D721Med (cell line): ENCODE measurements around the gene GAB1.

Experiments used
- DNase-seq: peaks from one replicate; pipeline ENCODE4 v3.0.0; 2011; ENCODE audit warnings: low spot score; ENCODE audit not compliant: insufficient read length
- FAIRE-seq: peaks from 2 replicates; lab custom pipeline; 2011; peaks lifted over from hg19 to GRCh38; lab: Jason Lieb, UNC
- CTCF ChIP-seq: IDR thresholded peaks from 2 replicates; pipeline ENCODE4 v1.5.1; 2012; ENCODE audit warnings: mild to moderate bottlenecking, control low read depth; ENCODE audit not compliant: insufficient read depth; ENCODE audit errors: missing control alignments

Gene GAB1

DNA sequence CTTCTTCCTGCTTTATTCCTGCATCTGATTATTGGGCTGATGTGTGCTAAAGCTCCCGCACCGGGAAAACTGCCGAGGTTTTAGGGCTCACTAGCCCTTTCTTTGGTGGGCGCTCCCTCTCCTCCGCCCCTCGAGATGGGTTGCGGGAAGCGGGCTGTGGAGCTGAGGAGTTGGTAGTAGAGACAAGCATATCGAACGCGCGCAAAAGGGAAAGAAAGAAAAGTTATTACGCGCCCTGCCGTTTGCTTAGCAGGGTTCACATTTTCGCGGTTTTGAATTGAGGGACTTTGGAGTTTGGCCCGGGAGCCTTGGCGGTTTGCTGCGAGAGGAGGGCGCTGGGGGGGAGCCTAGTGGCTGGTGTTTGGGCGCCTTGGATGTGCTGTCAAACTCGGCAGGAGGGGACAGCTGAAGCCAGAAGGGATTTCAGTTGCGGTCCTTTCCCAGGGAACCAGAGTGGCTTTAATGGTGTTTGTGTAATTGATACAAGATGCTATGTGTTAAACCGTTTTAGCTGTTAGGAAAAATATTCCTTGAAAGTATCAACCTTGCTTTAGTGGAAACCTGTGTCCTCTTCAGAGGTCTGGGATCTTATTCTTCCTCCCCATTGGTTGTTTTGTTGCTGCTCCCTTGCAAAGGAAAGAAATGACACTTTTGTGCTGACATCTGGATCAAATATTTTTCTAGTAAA, 1.1 kb downstream of the GAB1 start:
- DNase-seq = no peak
- FAIRE-seq = no peak
- TF ChIP-seq CTCF = no peak

DNA sequence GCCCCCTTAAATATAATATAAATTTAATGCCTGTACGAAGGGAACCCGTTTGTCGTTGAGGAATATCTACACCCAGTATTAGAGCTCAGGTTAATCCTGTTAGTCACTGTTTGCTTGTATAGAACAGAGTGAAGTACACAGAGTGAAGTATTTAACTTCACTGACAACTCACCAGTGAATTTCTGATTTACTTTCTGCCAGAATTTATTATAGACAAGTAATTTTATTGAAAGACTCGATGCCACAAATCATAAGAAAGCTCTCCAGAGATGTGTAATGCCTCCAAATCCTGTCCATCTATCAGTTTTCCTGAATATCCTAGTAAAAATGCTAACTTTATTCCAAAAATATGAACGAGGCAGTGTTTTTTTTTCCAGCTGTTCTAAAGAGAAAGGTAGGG, 1.6 kb downstream of the GAB1 start:
- DNase-seq (no peak), FAIRE-seq (no peak)
- TF ChIP-seq CTCF = no peak

DNA sequence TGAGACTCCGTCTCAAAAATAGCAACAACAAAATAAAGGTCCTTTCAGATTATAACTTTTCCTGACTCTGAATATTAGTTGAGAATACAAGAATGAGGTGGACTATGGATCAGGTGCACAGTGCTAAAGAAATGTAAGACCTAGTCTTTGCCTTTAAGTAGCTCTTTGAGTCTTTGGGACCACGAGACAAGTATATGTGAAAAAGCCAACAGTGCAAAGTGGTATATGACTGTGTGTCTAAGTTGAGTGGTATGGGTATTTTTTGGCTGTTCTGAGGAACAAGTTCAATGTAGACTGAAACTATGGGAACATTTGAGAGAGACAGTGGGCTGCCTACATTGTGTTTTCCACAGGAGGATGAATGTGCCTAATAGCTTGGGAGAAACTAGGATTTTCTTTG, 2.8 kb downstream of the GAB1 start:
- no peak for DNase-seq
- TF ChIP-seq CTCF = no peak
- FAIRE-seq = no peak

GRCh38 chr4:143341186-143341755, 4.6 kb downstream of the GAB1 start:
- FAIRE-seq = no peak
- TF ChIP-seq CTCF = no peak
- DNase-seq = no peak

- DNase-seq (no peak), FAIRE-seq (no peak)
- TF ChIP-seq CTCF = no peak
These were observed 6.7 kb downstream of the GAB1 start for GRCh38 chr4:143343276-143343831.

- no peak for TF ChIP-seq CTCF
- FAIRE-seq (no peak), DNase-seq (no peak)
These were observed 7.4 kb downstream of the GAB1 start for GRCh38 chr4:143344041-143344440.

GRCh38 chr4:143344774-143345173, 8.1 kb downstream of the GAB1 start:
- FAIRE-seq (no peak), DNase-seq (no peak)
- no peak for TF ChIP-seq CTCF
